Activated T-helper 1 cell treated with anti-CD3 and anti-CD28 coated beads, Interleukin-12 subunit alpha, Interleukin-12 subunit beta, Interleukin-2, Interleukin-4 antibody, amounts not matched to agents 30 ng/mL and 10 ng/mL and 1 ng/mL, durations not matched to agents 14 hours and 24 hours and 36 hours (primary cell): ENCODE data around the gene LINGO3. TPM values are rescaled to one million over a fixed set of nuclear protein-coding genes. Genes with fewer than 3 reads are reported as not detected.
"Not testable (repeated sequence)": the region's sequence is repeated elsewhere in the genome, so short reads cannot be mapped to it uniquely, and the experiment has no call there.

Source experiments
- DNase-seq: peaks from one replicate; pipeline ENCODE4 v3.0.0; 2021; ENCODE audit warnings: low spot score
- H3K27ac Mint-ChIP-seq: one replicate; pipeline ENCODE4 v1.8.0; 2021; ENCODE audit warnings: mild to moderate bottlenecking, mixed read lengths
- H3K27me3 Mint-ChIP-seq: one replicate; pipeline ENCODE4 v1.8.0; 2022; ENCODE audit warnings: mild to moderate bottlenecking, moderate library complexity, mixed read lengths; ENCODE audit not compliant: insufficient read depth
- H3K36me3 Mint-ChIP-seq: one replicate; pipeline ENCODE4 v1.8.0; 2021; ENCODE audit warnings: low read depth, mixed read lengths
- H3K4me1 Mint-ChIP-seq: one replicate; pipeline ENCODE4 v1.8.0; 2021; ENCODE audit warnings: low read depth, mixed read lengths
- H3K4me3 Mint-ChIP-seq: one replicate; pipeline ENCODE4 v1.8.0; 2021; ENCODE audit warnings: mild to moderate bottlenecking, moderate library complexity, mixed read lengths
- H3K9me3 Mint-ChIP-seq: one replicate; pipeline ENCODE4 v1.8.0; 2021; ENCODE audit warnings: mixed read lengths
- intact Hi-C: fragments of 100-400 bp; cut with micrococcal nuclease; formaldehyde crosslinking; loops from one replicate; pipeline ENCODE4 v1.15.1; 2024
- total RNA-seq: library from RNA; stranded (reverse); gene quantifications from 2 replicates; pipeline ENCODE4 v1.2.3, GENCODE V29; 2022

The LINGO3 gene, protein sequence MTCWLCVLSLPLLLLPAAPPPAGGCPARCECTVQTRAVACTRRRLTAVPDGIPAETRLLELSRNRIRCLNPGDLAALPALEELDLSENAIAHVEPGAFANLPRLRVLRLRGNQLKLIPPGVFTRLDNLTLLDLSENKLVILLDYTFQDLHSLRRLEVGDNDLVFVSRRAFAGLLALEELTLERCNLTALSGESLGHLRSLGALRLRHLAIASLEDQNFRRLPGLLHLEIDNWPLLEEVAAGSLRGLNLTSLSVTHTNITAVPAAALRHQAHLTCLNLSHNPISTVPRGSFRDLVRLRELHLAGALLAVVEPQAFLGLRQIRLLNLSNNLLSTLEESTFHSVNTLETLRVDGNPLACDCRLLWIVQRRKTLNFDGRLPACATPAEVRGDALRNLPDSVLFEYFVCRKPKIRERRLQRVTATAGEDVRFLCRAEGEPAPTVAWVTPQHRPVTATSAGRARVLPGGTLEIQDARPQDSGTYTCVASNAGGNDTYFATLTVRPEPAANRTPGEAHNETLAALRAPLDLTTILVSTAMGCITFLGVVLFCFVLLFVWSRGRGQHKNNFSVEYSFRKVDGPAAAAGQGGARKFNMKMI
- total RNA-seq = 0.18 and 0.24 TPM in 2 replicates

- Mint-ChIP-seq H3K4me1 (no peaks in the 10 kb centered on the region), H3K9me3 (no peaks in the 10 kb centered on the region), H3K36me3 (peaks cover 2% of the 10 kb centered on the region), H3K27me3 (peaks cover 59% of the 10 kb centered on the region), H3K27ac (peak within 1 kb of the TSS; percentile 55), H3K4me3 (peak within 1 kb of the TSS; percentile 60)
- DNase-seq = no peak
- intact Hi-C loops = no loop called here
These were observed at the start of gene LINGO3 for GRCh38 chr19:2308114-2308556. TSS of gene LINGO3 (minus strand) at chr19:2308154. CDS start at chr19:2291776, 16,378 bp downstream.

GRCh38 chr19:2356036-2356646 is 48.2 kb upstream of the LINGO3 start:
- peaks cover 7% of the 10 kb centered on the region for H3K27me3 Mint-ChIP-seq
- H3K27ac Mint-ChIP-seq = no peak overlapping the region
- no peaks in the 10 kb centered on the region for H3K9me3 Mint-ChIP-seq
- H3K4me3 Mint-ChIP-seq = no peak overlapping the region
- H3K4me1 Mint-ChIP-seq = no peaks in the 10 kb centered on the region
- intact Hi-C loops = no loop called here
- no peak for DNase-seq
- H3K36me3 Mint-ChIP-seq = no peaks in the 10 kb centered on the region

DNA sequence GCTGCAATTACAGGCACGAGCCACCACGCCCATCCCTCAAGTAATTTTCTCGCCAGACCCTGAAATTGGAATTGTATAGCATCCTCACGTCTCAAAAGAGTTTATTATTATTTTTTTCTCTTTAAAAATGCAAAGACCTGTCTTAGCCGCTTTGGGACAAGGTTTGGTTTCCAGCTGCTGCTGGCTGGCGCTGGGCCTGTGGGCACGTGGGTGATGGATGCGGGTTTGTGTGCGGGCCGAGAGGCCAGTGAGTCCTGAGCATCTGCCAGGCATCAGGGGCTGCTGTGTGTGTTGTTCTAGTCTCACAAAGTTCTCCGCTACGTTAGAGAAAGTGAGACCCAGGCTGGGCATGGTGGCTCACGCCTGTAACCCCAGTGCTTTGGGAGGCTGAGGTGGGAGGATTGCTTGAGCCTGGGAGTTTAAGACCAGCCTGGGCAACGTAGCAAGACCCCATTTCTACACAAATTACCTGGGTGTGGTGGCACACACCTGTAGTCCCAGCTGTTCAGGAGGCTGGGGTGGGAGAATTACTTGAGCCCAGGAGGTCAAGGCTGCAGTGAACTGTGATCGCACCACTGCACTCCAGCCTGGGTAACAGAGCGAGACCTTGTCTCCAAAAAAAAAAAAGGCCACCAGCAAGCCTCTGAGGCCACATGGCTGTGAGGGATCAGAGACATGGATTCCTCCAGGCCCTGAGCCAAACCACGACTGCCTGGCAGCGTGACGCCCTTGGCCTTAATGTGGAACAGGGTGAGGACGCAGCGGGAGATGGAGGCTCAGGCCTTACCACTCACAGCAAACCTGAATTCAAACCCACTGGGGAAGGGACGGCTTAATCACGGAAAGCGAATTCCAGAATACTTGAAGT is 47.4 kb upstream of the LINGO3 start:
- Mint-ChIP-seq H3K4me3 (no peak overlapping the region), H3K27ac (no peak overlapping the region), H3K9me3 (no peaks in the 10 kb centered on the region), H3K27me3 (peaks cover 3% of the 10 kb centered on the region), H3K4me1 (no peaks in the 10 kb centered on the region), H3K36me3 (no peaks in the 10 kb centered on the region)
- intact Hi-C loops = no loop called here
- DNase-seq = no peak

GRCh38 chr19:2354670-2355069 is 46.7 kb upstream of the LINGO3 start:
- intact Hi-C loops = no loop called here
- DNase-seq = no peak
- Mint-ChIP-seq H3K4me3 (no peak overlapping the region), H3K4me1 (no peaks in the 10 kb centered on the region), H3K9me3 (no peaks in the 10 kb centered on the region), H3K36me3 (no peaks in the 10 kb centered on the region), H3K27me3 (peaks cover 2% of the 10 kb centered on the region), H3K27ac (no peak overlapping the region)

DNA sequence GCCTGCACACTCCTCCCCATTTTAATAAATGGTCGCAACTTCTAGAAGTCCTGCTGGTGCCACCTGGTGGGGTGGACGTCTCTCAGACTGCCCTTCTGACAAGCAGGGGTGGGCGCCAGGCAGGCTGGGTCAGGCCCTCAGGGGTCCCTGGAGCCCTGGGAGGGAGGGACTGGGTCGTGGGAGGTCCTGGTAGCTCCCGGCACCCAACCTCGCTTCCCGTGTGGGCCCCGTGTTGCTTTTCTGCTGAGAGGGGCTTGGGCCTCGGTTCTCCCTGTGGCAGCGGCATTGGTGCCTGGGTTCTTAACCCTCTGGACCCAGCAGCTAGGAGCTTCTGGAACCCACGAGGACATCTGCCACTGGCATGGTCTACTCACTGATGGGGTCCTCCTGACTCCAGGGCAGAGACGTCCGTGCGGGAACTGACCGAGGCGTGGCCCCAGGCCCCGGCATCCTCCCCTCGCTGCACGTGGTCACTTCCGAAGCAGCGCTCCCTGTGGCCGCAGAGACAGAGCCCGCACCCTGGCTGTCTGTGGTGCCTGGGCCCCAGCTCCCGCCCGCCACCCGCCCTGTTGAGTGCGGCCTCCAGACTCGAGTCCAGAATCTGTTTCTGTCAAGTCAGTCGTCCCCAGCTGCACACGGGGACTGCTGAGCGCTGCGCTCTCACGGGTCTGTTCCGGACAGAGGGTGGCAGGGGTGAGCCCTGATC is 46.1 kb upstream of the LINGO3 start:
- intact Hi-C loops = no loop called here
- Mint-ChIP-seq H3K36me3 (no peaks in the 10 kb centered on the region), H3K4me1 (no peaks in the 10 kb centered on the region), H3K27ac (no peak overlapping the region), H3K9me3 (no peaks in the 10 kb centered on the region), H3K4me3 (no peak overlapping the region), H3K27me3 (peaks cover under 1% of the 10 kb centered on the region)
- no peak for DNase-seq

- no peak for DNase-seq
- no peak overlapping the region for H3K27ac Mint-ChIP-seq
- no peak overlapping the region for H3K4me3 Mint-ChIP-seq
- H3K36me3 Mint-ChIP-seq = no peaks in the 10 kb centered on the region
- no peaks in the 10 kb centered on the region for H3K27me3 Mint-ChIP-seq
- no peaks in the 10 kb centered on the region for H3K4me1 Mint-ChIP-seq
- no peaks in the 10 kb centered on the region for H3K9me3 Mint-ChIP-seq
- intact Hi-C loops = no loop called here
These were observed 45.4 kb upstream of the LINGO3 start for GRCh38 chr19:2353159-2353886.

DNA sequence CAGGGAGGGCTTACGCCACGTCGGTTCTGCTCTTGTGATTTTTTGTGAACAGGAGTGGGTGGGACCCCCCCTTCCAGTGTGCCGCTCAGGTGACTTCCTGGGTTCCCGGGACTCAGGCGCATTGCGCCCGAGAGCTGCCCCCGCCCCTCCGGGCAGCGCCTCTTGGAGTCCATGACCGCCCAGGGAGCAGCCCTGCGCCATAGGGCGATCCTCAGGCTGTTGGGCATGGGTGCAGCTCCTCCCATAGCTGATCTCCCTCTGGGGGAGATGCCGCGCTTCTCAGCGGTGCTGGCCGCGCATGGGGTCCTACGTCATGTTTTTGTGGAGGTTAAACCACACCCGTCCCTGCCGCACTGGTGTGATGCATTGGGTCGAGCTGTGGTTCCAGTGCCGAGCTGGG is 44.2 kb upstream of the LINGO3 start:
- no peak overlapping the region for H3K4me3 Mint-ChIP-seq
- no peaks in the 10 kb centered on the region for H3K4me1 Mint-ChIP-seq
- no peak for DNase-seq
- H3K36me3 Mint-ChIP-seq = no peaks in the 10 kb centered on the region
- no peak overlapping the region for H3K27ac Mint-ChIP-seq
- no peaks in the 10 kb centered on the region for H3K9me3 Mint-ChIP-seq
- H3K27me3 Mint-ChIP-seq = no peaks in the 10 kb centered on the region
- intact Hi-C loops = no loop called here

- H3K4me3 Mint-ChIP-seq = no peak overlapping the region
- no peaks in the 10 kb centered on the region for H3K4me1 Mint-ChIP-seq
- H3K36me3 Mint-ChIP-seq = no peaks in the 10 kb centered on the region
- no peak overlapping the region for H3K27ac Mint-ChIP-seq
- H3K27me3 Mint-ChIP-seq = no peaks in the 10 kb centered on the region
- no peaks in the 10 kb centered on the region for H3K9me3 Mint-ChIP-seq
- intact Hi-C loops = no loop called here
- no peak for DNase-seq
These were observed 43.6 kb upstream of the LINGO3 start for GRCh38 chr19:2351591-2351990.

- intact Hi-C loops = no loop called here
- no peak for DNase-seq
These were observed 42.7 kb upstream of the LINGO3 start for GRCh38 chr19:2350656-2351055.

GRCh38 chr19:2349818-2350217 is 41.9 kb upstream of the LINGO3 start:
- H3K27me3 Mint-ChIP-seq, intact Hi-C loops, H3K9me3 Mint-ChIP-seq, H3K4me3 Mint-ChIP-seq, H3K4me1 Mint-ChIP-seq, H3K27ac Mint-ChIP-seq, H3K36me3 Mint-ChIP-seq, DNase-seq: not testable (repeated sequence)

More at GRCh38 chr19:2350656-2351055, 42.7 kb upstream of the LINGO3 start:
- Mint-ChIP-seq H3K9me3 (no peaks in the 10 kb centered on the region), H3K4me3 (no peak overlapping the region), H3K27ac (no peak overlapping the region), H3K27me3 (no peaks in the 10 kb centered on the region), H3K4me1 (no peaks in the 10 kb centered on the region), H3K36me3 (no peaks in the 10 kb centered on the region)

GRCh38 chr19:2345794-2346663 is 38.1 kb upstream of the LINGO3 start:
- no peaks in the 10 kb centered on the region for H3K9me3 Mint-ChIP-seq
- H3K36me3 Mint-ChIP-seq = peaks cover 2% of the 10 kb centered on the region
- no peak for DNase-seq
- H3K27me3 Mint-ChIP-seq = no peaks in the 10 kb centered on the region
- H3K4me3 Mint-ChIP-seq = no peak overlapping the region
- intact Hi-C loops = no loop called here
- H3K27ac Mint-ChIP-seq = no peak overlapping the region
- no peaks in the 10 kb centered on the region for H3K4me1 Mint-ChIP-seq
